ENCODE results near the gene ZBTB40.

ZBTB40 gene

GRCh38 chr1:22444856-22445255 is 6.8 kb upstream of the ZBTB40 start:
- Mint-ChIP-seq H3K4me3 (no peak overlapping the region), H3K27ac (no peak overlapping the region), H3K36me3 (peaks cover 3 to 9% of the 10 kb centered on the region in 2 donors), H3K4me1 (peaks cover 0 to 5% of the 10 kb centered on the region in 2 donors), H3K9me3 (peaks cover 16 to 17% of the 10 kb centered on the region in 2 donors), H3K27me3 (peaks cover 33 to 50% of the 10 kb centered on the region in 2 donors)
- DNase-seq (no peak), ATAC-seq (replicated peaks) (no peak)

GRCh38 chr1:22447621-22448111 is 4.0 kb upstream of the ZBTB40 start:
- Mint-ChIP-seq H3K4me3 (no peak overlapping the region), H3K27ac (no peak overlapping the region), H3K36me3 (peaks cover 4 to 5% of the 10 kb centered on the region in 2 donors), H3K27me3 (peaks cover 22 to 41% of the 10 kb centered on the region in 2 donors), H3K4me1 (peaks cover 8 to 9% of the 10 kb centered on the region in 2 donors), H3K9me3 (peaks cover 4 to 7% of the 10 kb centered on the region in 2 donors)
- DNase-seq (no peak), ATAC-seq (replicated peaks) (no peak)

GRCh38 chr1:22449636-22450035 is 2.0 kb upstream of the ZBTB40 start:
- Mint-ChIP-seq H3K4me3 (no peak overlapping the region), H3K9me3 (peaks cover under 1 to 5% of the 10 kb centered on the region in 2 donors), H3K36me3 (peaks cover 4 to 10% of the 10 kb centered on the region in 2 donors), H3K27me3 (peaks cover 19 to 22% of the 10 kb centered on the region in 2 donors), H3K27ac (no peak overlapping the region), H3K4me1 (peaks cover 15 to 20% of the 10 kb centered on the region in 2 donors)
- ATAC-seq (replicated peaks) (no peak), DNase-seq (no peak)

DNA sequence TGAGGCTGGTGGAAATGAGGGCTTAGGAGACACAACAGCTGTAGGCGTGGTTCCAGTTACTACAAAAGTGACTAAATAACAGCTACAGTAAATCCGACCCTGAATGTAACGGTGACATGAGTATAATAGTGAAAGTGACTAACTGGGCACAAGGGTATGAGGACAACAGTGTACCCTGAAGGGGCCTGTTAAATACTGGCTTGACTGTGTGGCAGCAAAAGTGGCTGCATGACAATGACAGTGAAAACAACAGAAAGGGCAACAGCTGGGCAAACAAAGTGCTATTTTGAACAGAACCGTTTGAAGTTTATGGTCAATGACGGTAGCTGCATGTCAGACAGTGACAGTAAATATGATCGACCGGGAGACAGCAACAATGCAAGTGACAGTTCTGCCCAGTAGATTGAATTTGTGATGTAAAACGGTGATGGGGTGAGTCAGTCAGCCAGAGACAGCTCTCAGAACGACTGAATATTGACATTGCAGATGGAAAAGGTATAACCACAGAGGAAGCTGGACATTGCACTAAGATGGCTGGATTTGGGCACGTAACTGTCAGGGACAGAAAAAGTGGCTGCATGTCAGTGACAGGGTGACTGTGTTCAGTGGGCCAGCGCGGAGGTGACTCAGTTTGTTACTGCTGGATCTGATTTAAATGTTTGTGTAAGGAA is 1.2 kb upstream of the ZBTB40 start:
- H3K4me3 Mint-ChIP-seq: peak overlapping the region; percentile 79 to 97
- peak overlapping the region; percentile 94 for H3K27ac Mint-ChIP-seq

DNA sequence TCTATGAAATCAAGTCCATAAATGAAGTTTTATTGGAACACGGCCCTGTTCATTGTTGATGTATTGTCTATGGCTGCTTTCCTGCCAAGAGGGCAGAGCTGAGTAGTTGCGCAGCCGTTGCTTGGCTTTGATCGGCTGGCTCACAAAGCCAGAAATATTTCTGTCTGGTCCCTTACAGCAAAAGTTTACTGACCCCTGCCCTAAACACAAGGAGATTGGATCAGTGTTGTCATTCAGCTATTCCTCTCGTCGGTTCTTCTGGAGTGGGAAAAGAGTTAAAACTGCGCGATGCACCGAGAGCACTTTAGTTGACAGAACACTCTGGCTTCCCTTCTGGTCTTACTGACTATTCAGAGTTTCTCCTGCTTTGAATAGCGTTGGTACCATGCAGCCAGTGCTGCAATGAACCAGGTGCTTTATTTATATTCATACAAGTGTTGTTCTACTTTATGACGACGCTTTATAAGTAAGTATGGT is 868 bp downstream of the ZBTB40 start:
- peaks cover 0 to 4% of the 10 kb centered on the region in 2 donors for H3K9me3 Mint-ChIP-seq
- peaks cover 24 to 27% of the 10 kb centered on the region in 2 donors for H3K4me1 Mint-ChIP-seq
- DNase-seq (no peak), ATAC-seq (replicated peaks) (peak; percentile 28 to 34)
- peak overlapping the region; percentile 97 for H3K4me3 Mint-ChIP-seq
- peak overlapping the region; percentile 97 for H3K27ac Mint-ChIP-seq
- H3K27me3 Mint-ChIP-seq: no peaks in the 10 kb centered on the region
- peaks cover 8 to 14% of the 10 kb centered on the region in 2 donors for H3K36me3 Mint-ChIP-seq

More for the DNA sequence above, 1.2 kb upstream of the ZBTB40 start:
- ATAC-seq (replicated peaks): no peak
- Mint-ChIP-seq H3K27me3 (peaks cover 11 to 13% of the 10 kb centered on the region in 2 donors), H3K36me3 (peaks cover 4 to 10% of the 10 kb centered on the region in 2 donors), H3K9me3 (peaks cover 0 to 4% of the 10 kb centered on the region in 2 donors), H3K4me1 (peaks cover 17 to 20% of the 10 kb centered on the region in 2 donors)
- no peak for DNase-seq

DNA sequence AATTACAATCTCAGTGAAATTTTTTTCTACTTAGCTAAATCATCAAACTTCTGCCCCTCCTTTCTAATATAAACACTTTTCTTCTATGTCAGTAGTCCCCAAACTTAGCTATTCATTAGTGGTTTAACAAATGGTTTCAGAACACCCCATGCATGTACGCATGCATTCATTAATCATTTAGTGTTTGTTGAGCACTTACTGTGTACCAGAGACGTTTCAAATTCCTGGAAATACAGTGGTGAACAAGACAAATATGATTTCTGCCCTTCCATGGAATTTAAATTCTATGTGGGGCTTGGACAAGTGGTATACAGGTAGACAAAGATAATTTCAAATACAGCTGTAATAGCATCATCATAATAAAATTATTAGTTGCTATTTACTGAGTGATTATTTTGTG is 1.5 kb downstream of the ZBTB40 start:
- Mint-ChIP-seq H3K9me3 (peaks cover 0 to 4% of the 10 kb centered on the region in 2 donors), H3K4me1 (peaks cover 26 to 34% of the 10 kb centered on the region in 2 donors), H3K27ac (peak overlapping the region; percentile 9), H3K27me3 (no peaks in the 10 kb centered on the region), H3K36me3 (peaks cover 12 to 17% of the 10 kb centered on the region in 2 donors), H3K4me3 (peak overlapping the region; percentile 97)
- DNase-seq (no peak), ATAC-seq (replicated peaks) (no peak)

- peaks cover 0 to 4% of the 10 kb centered on the region in 2 donors for H3K9me3 Mint-ChIP-seq
- peaks cover 15 to 19% of the 10 kb centered on the region in 2 donors for H3K36me3 Mint-ChIP-seq
- ATAC-seq (replicated peaks): no peak
- no peak overlapping the region for H3K4me3 Mint-ChIP-seq
- peaks cover 28 to 38% of the 10 kb centered on the region in 2 donors for H3K4me1 Mint-ChIP-seq
- no peaks in the 10 kb centered on the region for H3K27me3 Mint-ChIP-seq
- no peak overlapping the region for H3K27ac Mint-ChIP-seq
- DNase-seq: no peak
Measured at GRCh38 chr1:22454476-22455056, 2.9 kb downstream of the ZBTB40 start.

DNA sequence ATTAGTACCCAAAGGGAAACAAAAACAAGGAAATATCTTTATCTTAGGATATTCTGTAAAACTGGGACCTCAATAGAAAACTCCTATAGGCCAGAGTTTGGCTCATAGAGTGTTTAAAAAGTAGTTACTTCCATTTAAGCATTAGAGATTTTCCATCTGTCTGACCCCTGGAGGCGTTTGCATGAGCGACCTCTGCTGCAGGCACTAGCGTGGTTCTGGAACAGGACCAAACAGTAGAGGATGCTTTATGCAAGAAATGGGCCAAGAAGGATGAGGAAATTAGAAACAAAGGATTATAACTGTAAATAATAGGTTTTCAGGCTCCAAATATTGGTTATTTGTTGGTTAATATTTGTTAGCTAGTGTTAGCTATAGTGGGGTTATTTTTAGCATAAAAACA is 5.7 kb downstream of the ZBTB40 start:
- Mint-ChIP-seq H3K27me3 (no peaks in the 10 kb centered on the region), H3K4me3 (no peak overlapping the region), H3K27ac (no peak overlapping the region), H3K9me3 (no peaks in the 10 kb centered on the region), H3K4me1 (peaks cover 35 to 61% of the 10 kb centered on the region in 2 donors), H3K36me3 (peaks cover 11 to 16% of the 10 kb centered on the region in 2 donors)
- no peak for ATAC-seq (replicated peaks)
- DNase-seq: no peak

GRCh38 chr1:22457836-22458235 is 6.2 kb downstream of the ZBTB40 start:
- Mint-ChIP-seq H3K27ac (no peak overlapping the region), H3K4me3 (no peak overlapping the region)

GRCh38 chr1:22461100-22461499 is 9.4 kb downstream of the ZBTB40 start:
- peaks cover 0 to 2% of the 10 kb centered on the region in 2 donors for H3K9me3 Mint-ChIP-seq
- no peak for ATAC-seq (replicated peaks)
- H3K4me3 Mint-ChIP-seq: no peak overlapping the region
- H3K27ac Mint-ChIP-seq: no peak overlapping the region
- H3K4me1 Mint-ChIP-seq: peaks cover 21 to 45% of the 10 kb centered on the region in 2 donors
- no peak for DNase-seq
- H3K36me3 Mint-ChIP-seq: peaks cover 17 to 22% of the 10 kb centered on the region in 2 donors
- no peaks in the 10 kb centered on the region for H3K27me3 Mint-ChIP-seq

More at GRCh38 chr1:22457836-22458235, 6.2 kb downstream of the ZBTB40 start:
- Mint-ChIP-seq H3K4me1 (peaks cover 32 to 56% of the 10 kb centered on the region in 2 donors), H3K36me3 (peaks cover 11 to 16% of the 10 kb centered on the region in 2 donors), H3K9me3 (no peaks in the 10 kb centered on the region), H3K27me3 (no peaks in the 10 kb centered on the region)
- ATAC-seq (replicated peaks): no peak
- no peak for DNase-seq

DNA sequence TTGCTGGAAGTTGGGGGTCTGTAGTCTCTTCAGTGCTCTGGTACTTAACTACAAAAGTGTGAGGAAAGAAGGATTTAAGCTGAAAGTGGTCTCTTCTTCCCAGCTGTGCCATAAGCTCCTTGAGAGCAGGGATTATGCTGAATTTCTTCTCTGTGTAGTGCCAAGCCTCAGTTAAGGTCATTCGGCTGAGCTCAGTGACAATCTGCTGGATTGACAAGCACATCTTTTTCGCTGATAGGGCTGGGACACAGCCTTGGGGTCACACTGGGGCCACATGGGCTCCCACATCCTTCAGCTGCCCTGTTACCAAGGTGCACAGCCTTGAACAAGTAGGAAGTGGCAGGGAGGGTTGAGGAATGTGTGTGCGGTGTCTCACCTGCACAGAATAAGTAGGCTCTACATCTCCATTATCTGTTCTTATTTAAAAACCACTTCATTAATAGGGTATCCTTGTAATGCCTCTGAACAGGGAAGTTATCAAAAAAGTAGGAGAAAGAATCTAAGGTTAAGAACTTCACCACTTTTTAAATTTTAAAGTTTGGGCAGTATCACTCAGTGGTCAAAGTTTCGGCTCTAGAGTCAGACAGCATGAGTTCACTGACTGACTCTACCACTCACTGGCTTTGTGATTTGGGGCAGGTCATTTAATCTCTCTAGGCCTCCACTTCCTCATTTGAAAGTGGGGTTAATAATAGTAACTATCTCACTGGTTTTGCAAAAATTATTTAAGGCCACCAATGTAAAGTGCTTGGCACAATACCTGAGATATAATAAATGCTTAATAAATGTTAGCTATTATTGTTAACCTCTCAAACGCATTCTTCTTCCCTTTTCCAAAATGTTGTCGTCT is 10.3 kb downstream of the ZBTB40 start:
- Mint-ChIP-seq H3K27me3 (no peaks in the 10 kb centered on the region), H3K36me3 (peaks cover 18 to 21% of the 10 kb centered on the region in 2 donors), H3K27ac (peak overlapping the region; percentile 16), H3K4me1 (peaks cover 21 to 40% of the 10 kb centered on the region in 2 donors), H3K9me3 (peaks cover 0 to 2% of the 10 kb centered on the region in 2 donors), H3K4me3 (no peak overlapping the region)
- DNase-seq: no peak
- ATAC-seq (replicated peaks): peak in 1 of 2 donors; percentile 58

DNA sequence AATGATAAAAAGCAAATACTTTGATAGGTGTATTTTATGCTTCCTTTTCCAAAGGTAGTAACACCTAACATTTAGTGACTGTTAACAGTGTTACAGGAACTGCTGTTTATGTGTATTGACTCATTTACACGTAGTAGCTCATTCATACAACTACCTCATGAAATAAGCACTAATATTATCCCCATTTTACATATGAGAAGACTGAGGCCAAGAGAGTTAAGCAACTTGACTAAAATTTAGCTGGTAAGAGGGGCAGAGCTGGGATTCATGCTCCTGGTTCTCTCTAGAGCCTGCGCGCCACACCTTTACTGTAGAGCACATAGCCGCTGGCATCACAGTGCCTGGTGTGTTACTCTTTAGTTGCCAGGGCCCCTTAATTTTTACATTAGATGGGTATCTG is 11.3 kb downstream of the ZBTB40 start:
- DNase-seq (no peak), ATAC-seq (replicated peaks) (no peak)
- Mint-ChIP-seq H3K36me3 (peaks cover 16 to 20% of the 10 kb centered on the region in 2 donors), H3K27ac (no peak overlapping the region), H3K27me3 (no peaks in the 10 kb centered on the region), H3K4me3 (no peak overlapping the region), H3K4me1 (peaks cover 19 to 31% of the 10 kb centered on the region in 2 donors), H3K9me3 (peaks cover 0 to 2% of the 10 kb centered on the region in 2 donors)

- Mint-ChIP-seq H3K4me1 (peaks cover 17 to 30% of the 10 kb centered on the region in 2 donors), H3K27ac (no peak overlapping the region)
Measured at GRCh38 chr1:22465015-22465565, 13.4 kb downstream of the ZBTB40 start.

More at GRCh38 chr1:22465015-22465565, 13.4 kb downstream of the ZBTB40 start:
- no peak overlapping the region for H3K4me3 Mint-ChIP-seq
- ATAC-seq (replicated peaks) (no peak), DNase-seq (no peak)
- no peaks in the 10 kb centered on the region for H3K27me3 Mint-ChIP-seq
- H3K9me3 Mint-ChIP-seq: peaks cover 0 to 2% of the 10 kb centered on the region in 2 donors
- peaks cover 11 to 14% of the 10 kb centered on the region in 2 donors for H3K36me3 Mint-ChIP-seq

Measured in stimulated activated naive B cell treated with anti-CD40 and anti-IgM and Interleukin-4, amounts not matched to agents 10 μg/mL and 1 μg/mL and 100 μg/mL, for 72 hours (primary cell).